MV-4-11 (cell line): ENCODE data around the gene FBLN5.
"Not testable (repeated sequence)": the region's sequence is repeated elsewhere in the genome, so short reads cannot be mapped to it uniquely, and the experiment has no call there.

ENCODE experiments used
- DNase-seq: peaks from one replicate; lab custom pipeline; 2025; lab: John Stamatoyannopoulos, UW

Gene FBLN5

GRCh38 chr14:91861091-91861490, 86.4 kb downstream of the FBLN5 start:
- no peak for DNase-seq

GRCh38 chr14:91860238-91860637, 87.3 kb downstream of the FBLN5 start:
- DNase-seq: no peak

- DNase-seq: peak; percentile 32
Observed at GRCh38 chr14:91858536-91859275, 88.8 kb downstream of the FBLN5 start.

- no peak for DNase-seq
Observed at GRCh38 chr14:91857614-91858013, 89.9 kb downstream of the FBLN5 start.

- no peak for DNase-seq
Observed at GRCh38 chr14:91854327-91854934, 93.1 kb downstream of the FBLN5 start.

DNA sequence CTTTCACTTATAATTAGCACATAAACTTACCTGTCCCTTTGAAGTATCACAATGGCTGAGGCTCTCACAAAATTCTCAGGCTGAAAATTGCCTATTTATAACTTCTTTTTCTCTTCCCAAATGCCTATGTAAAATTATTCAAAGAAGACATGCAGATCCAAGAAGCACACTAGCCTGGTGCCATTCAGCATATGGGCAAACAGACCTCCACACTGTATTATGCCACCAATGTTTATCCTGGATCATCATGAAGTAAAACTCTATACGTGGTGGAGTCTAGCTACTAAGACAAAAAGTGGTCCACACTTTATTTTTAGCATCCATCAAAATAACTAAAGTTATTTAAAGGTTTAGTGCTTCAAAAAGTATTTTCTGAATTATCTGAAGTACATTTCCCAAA, 95.9 kb downstream of the FBLN5 start:
- no peak for DNase-seq

DNA sequence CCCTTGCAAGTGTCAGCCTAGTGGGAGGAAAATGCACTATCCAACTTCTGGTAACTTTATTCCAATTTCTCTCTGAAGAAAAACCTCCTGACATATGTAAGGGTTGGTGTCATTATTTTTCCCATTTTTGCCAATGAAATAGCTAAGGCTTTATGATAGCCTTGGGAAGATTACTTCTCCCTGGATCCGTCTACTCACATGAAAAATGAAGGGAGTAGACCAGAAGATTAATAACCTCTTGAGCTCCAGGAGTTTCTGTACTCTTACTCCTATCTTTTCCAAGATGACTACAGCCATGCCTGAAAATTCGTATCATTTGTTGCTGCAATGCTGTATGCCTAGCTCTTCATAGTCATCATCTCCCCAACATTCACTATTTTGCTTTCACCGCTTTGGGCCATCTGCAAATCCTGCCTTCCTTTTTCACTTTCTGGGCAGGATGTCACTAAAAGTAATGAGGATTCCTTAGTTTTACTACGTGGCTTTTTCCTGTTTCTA, 98.9 kb downstream of the FBLN5 start:
- DNase-seq: no peak

- no peak for DNase-seq
Observed at GRCh38 chr14:91847693-91848092, 99.8 kb downstream of the FBLN5 start.

DNA sequence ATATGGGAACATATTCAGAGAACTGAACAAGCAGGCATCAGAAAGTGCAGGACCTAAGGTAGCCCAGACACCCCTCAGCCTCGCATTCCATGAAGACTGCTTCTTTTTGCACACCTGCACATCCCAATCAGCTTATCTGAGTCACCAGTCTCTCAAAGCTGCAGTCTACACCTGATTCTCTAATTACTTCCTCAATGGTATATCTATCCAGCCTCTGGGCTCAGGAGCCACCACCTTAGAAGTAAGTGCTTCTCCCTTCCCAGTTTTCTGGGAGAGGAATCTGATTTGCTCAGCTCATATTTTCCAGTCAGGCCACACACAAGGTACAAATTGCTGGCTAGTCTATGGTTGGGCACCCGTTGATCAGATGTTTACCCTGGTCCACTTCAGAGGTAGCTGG, 101.8 kb downstream of the FBLN5 start:
- no peak for DNase-seq

- DNase-seq: not testable (repeated sequence)
Observed at GRCh38 chr14:91845056-91845455, 102.4 kb downstream of the FBLN5 start.

DNA sequence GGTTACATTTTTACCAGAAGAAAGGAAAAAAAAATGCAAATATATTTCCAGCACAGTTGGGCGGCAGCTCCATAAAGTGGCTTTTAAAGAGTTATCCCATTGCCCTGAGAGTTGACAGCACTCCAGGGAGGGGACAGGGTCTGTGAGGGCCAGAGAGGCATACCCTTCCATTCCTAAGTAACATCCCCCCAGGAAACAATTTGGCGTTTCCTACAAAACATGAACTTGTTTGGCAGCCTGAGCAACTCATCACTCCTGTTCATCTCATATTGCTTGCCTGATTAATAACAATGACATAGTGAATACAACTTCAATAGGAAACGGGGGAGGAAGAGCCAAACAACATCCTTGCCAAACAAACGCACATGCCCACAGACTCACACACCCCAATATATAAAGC, 103.5 kb downstream of the FBLN5 start:
- no peak for DNase-seq

- DNase-seq: no peak
Observed at GRCh38 chr14:91843437-91843836, 104.1 kb downstream of the FBLN5 start.

- no peak for DNase-seq
Observed at GRCh38 chr14:91841065-91841464, 106.4 kb downstream of the FBLN5 start.

DNA sequence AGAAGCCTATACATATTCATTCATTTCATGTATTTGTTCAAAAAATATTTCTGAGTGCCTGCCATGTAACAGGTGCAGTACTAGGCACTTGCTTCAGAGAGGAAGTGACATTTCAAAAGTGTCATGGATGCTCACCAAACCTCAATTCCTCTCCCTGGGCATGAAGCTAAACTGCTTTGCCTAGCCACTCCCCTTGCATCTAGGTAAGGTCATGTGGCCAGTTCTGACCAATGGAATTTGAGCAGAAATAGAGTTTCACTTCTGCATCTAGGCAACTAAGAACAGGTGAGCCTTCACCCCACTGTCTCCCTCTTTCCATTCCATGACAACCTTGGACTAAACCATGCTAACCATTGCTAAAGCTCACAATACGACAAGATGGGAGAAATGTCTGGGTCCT, 107.7 kb downstream of the FBLN5 start:
- no peak for DNase-seq

DNA sequence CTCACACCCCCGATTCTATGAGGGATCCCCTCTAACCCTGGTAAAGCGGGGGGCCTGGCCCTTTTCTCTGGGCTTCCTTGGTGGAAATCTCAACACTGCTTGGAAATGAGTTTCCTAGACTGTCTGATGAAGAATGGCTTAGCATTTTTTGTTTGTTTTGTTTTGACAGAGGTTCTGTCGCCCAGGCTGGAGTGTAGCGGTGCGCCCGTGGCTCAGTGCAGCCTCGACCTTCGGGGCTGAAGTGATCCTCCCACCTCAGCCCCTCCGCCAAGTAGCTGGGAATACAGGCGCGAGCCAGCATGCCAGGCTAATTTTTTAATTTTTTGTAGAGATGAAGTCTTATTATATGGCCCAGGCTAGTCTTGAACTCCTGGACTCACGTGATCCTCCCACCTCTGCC, 110.4 kb downstream of the FBLN5 start:
- no peak for DNase-seq

GRCh38 chr14:91835920-91836843, 111.3 kb downstream of the FBLN5 start:
- DNase-seq: no peak

- no peak for DNase-seq
Observed at GRCh38 chr14:91835197-91835919, 112.1 kb downstream of the FBLN5 start.

GRCh38 chr14:91834571-91834970, 112.9 kb downstream of the FBLN5 start:
- no peak for DNase-seq

DNA sequence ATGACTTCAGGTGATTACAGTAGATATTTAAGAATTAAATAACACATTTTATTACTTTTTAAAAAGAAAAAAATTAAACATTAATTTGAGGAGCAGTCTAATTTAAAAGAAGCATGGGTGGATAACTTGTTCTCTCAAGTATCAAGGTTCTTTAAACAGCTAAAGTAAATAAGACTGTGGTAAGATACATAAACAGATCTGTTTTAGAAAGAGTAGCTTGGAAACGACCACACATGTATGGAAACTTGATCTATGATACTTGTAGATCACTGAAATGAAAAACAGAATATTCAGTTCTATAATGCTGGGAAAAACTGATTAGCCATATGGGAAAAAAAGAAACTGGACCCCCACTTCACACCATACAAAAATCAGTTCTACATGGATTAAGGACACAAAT, 116.2 kb downstream of the FBLN5 start:
- no peak for DNase-seq

GRCh38 chr14:91830777-91831176, 116.7 kb downstream of the FBLN5 start:
- no peak for DNase-seq

- DNase-seq: no peak
Observed at GRCh38 chr14:91829511-91829910, 118.0 kb downstream of the FBLN5 start.

DNA sequence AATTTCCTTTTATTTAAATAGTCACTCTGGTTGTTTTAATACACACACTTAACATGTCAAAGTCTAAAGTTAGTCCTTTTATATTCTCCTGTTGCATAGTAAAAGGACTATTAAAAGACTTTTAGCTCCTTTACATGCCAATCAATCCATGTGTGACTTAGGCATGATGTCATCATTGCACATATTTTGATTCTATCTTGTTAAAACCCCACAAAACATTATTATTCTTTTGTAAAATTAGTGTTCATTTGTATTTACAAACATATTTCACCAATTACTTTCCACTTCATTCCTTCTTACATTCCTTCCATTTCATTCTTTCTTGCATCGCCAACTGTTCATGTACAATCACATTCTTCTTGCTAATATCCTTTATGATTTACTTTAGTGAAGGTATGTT, 119.7 kb downstream of the FBLN5 start:
- no peak for DNase-seq
